PC-9 (cell line): Measurements from ENCODE around the gene CNTNAP2.

Source experiments
- EZH2 ChIP-seq: fragments of 200-600 bp; sonication (generic); IDR thresholded peaks from 2 replicates; pipeline ENCODE4 v1.8.0; 2017; ENCODE audit warnings: antibody characterized with exemption, low read depth
- TF ChIP-seq, protein P1 (sequence below): fragments of 200-600 bp; sonication (generic); conservative IDR thresholded peaks from 2 replicates; pipeline ENCODE4 v1.6.1; 2017; ENCODE audit warnings: mixed run types, antibody characterized with exemption, mild to moderate bottlenecking, moderate library complexity

DNA sequence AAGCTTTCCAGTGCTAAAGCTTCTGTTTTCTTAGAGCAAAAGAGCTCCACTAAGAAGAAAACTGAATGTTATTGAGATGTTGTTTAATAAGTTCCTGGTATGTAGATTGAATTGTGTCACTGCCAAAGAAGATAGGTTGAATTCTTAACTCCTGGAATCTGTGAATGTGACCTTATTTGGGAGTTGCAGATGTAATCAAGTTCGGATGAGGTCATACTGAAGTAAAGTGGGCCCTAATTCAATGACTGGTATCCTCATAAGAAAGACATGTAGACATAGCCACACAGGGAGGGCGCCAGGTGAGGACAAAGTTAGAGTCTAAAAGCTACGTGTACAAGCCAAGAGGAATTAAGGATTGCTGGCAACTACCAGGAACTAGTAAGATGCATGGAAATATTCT lies 1741.8 kb downstream of the CNTNAP2 start:
- TF ChIP-seq, protein P1, sequence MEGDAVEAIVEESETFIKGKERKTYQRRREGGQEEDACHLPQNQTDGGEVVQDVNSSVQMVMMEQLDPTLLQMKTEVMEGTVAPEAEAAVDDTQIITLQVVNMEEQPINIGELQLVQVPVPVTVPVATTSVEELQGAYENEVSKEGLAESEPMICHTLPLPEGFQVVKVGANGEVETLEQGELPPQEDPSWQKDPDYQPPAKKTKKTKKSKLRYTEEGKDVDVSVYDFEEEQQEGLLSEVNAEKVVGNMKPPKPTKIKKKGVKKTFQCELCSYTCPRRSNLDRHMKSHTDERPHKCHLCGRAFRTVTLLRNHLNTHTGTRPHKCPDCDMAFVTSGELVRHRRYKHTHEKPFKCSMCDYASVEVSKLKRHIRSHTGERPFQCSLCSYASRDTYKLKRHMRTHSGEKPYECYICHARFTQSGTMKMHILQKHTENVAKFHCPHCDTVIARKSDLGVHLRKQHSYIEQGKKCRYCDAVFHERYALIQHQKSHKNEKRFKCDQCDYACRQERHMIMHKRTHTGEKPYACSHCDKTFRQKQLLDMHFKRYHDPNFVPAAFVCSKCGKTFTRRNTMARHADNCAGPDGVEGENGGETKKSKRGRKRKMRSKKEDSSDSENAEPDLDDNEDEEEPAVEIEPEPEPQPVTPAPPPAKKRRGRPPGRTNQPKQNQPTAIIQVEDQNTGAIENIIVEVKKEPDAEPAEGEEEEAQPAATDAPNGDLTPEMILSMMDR: no peak
- no peak for TF ChIP-seq EZH2
